ENCODE data around the gene NOS1AP.
"Not testable (repeated sequence)": the region's sequence is repeated elsewhere in the genome, so short reads cannot be mapped to it uniquely, and the experiment has no call there.

The NOS1AP gene

DNA sequence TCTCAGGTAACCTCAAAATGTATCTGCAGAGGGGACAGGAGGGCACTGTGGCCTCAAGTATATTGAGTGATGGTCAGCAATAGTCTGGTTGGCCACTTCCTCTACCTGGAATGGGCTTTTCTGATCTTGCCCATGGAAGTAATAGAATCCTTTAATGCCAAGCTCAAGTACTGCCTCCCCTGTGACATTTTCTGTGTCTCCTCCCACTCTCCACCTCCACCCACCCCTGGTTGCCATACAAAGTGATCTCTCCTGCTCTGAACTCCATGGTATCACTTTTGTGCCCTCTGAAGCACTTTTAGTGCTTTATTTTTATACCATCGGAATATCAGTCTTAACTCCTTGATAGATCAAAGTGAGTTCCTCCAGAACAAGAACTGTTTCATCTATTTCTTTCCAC, 9.2 kb upstream of the NOS1AP start:
- no peak for DNase-seq

GRCh38 chr1:162062542-162063015, 6.9 kb upstream of the NOS1AP start:
- peak; percentile 42 for DNase-seq

GRCh38 chr1:162065016-162065415, 4.5 kb upstream of the NOS1AP start:
- DNase-seq = no peak

GRCh38 chr1:162066836-162067235, 2.7 kb upstream of the NOS1AP start:
- DNase-seq = not testable (repeated sequence)

GRCh38 chr1:162067466-162067865, 2.0 kb upstream of the NOS1AP start:
- no peak for DNase-seq

- no peak for DNase-seq
Measured at GRCh38 chr1:162068301-162068700, 1.2 kb upstream of the NOS1AP start.

DNA sequence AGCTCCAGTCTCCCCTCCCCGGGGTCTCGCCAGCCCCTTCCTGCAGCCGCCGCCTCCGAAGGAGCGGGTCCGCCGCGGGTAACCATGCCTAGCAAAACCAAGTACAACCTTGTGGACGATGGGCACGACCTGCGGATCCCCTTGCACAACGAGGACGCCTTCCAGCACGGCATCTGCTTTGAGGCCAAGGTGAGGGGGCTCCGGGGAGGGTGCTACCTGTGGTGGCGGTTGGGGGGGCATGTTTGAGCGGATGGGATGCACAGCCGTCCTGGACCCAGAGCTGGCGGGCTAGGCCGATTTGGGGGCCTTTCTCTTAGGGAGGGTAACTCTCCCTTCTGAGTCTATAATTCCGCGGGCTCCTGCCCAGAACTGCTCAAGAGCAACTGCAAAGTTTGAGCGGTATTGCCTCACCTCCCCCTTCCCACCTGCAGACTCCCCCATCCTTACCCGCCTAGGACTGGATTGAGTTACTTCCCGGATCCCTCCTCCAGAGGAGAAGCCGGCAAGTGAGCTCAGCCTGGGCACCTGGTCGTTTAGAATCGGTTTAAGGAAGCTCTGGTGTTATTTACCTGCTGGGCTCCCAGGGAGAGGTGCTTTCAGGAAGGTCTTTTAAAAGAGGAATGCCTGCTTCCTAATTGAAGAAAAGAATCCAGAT, 730 bp downstream of the NOS1AP start:
- DNase-seq = peak; percentile 34

GRCh38 chr1:162070825-162071224, 1.3 kb downstream of the NOS1AP start:
- no peak for DNase-seq

DNA sequence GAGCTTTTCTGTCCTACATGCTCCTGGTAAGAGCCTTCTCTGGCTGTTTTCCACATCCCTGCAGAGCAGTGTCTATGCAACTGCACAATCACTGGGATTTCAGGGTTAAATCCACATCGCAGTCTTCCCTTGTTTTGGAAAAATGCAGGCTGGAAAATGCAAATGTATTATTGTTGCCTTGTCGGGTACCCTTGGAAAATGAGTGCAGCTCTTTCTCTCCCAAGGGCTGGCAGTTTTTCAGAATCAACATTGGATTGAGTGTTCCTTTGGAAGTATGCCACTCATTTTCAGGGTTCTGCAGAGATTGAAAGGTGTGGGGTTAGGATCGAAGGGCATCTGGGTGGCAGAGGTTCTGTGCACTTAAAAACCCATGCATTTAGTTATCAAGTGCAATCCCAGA, 3.2 kb downstream of the NOS1AP start:
- DNase-seq = no peak

GRCh38 chr1:162074276-162075005, 5.0 kb downstream of the NOS1AP start:
- no peak for DNase-seq

DNA sequence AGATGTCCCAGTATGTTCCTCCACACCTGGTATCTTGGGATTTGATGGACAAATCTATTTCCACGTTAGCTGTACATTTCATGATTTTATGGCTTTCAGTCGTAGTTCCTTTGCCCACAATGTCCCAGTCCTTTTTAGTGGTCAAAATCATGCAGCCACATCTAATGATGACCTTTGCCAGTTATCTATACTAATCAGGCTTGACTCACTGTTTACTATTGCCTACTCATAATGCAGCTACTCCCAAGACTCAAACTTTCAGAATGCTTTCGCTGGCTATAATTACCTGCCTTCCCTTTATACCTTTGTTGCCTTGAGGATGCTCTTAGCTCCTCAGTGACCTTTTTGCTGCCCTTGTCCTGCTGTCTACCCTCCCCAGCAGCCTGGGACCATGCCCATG, 6.4 kb downstream of the NOS1AP start:
- no peak for DNase-seq

- DNase-seq = no peak
Measured at GRCh38 chr1:162077648-162078299, 8.3 kb downstream of the NOS1AP start.

- DNase-seq = no peak
Measured at GRCh38 chr1:162079030-162079429, 9.5 kb downstream of the NOS1AP start.

DNA sequence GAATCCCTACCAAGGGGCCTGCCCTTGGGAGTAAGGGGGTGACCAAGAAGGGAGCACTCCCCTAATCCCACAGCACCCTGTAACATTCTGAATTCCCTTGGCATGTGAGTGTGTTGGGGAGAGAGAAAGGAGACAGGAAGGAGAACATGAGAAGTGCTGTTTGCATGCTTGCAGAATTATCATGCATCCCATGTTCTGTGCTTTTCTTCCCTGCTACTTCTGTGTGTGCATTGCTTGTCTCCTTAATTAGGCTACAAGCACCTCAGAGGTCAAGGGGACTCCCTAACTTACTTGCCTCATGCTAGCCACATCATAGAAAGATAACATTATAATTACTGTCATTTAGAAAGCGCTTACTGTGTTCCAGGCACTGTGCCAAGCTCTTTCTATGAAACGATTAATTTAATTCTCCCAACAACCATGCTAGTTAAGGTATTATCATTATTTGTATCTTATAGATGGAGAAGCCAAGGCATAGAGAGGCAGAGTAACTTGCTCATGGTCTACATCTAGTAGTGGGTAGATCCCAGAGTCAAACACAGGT, 11.1 kb downstream of the NOS1AP start:
- no peak for DNase-seq

DNA sequence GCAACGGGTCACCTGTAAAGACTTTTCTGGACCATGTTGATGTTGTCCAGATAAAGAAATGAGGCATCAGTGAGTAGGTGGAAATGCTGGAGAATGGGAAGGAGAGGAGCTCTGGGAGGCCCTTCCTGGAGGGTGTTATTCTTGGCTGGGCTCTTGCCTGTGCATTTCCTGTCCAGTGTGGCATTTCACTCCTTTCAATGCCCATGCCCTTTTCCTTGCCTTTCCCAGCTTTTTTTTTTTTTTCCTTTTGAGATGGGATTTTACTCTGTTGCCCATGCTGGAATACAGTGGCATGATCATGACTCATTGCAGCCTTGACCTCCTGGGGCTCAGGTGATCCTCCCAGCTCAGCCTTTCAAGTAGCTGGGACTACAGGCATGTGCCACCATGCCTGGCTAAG, 11.8 kb downstream of the NOS1AP start:
- no peak for DNase-seq

DNA sequence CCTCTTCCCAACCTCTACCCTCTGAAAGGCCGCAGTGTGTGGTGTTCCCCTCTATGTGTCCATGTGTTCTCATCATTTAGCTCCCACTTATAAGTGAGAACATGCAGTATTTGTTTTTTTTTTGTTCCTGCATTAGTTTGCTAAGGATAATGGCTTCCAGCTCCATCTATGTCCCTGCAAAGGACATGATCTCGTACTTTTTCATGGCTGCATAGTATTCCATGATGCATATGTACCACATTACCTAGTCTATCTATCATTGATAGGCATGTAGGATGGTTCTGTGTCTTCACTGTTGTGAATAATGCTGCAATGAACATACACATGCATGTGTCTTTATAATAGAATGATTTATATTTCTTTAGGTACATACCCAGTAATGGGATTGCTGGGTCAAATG, 12.6 kb downstream of the NOS1AP start:
- DNase-seq = not testable (repeated sequence)

GRCh38 chr1:162083273-162083672, 13.8 kb downstream of the NOS1AP start:
- DNase-seq = no peak

DNA sequence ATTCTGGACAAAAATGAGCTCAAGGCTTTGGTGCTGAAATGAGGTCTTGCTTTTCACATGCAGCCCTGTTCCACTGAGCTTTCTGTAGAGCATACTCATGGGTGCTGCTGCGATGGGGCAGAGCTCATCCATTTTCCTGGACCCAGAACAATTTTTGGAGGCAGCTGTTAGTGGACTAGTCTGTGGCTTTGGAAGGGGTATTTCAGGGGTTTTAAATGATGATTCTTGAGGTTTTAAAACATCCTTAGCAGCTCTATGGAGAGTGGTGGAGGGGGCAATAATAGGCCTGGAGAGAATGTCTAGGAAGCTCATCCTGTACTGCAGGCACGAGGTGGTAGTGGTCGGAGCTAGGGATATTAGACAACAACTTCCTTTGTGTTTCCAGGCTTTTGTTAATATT, 16.5 kb downstream of the NOS1AP start:
- DNase-seq = no peak

DNA sequence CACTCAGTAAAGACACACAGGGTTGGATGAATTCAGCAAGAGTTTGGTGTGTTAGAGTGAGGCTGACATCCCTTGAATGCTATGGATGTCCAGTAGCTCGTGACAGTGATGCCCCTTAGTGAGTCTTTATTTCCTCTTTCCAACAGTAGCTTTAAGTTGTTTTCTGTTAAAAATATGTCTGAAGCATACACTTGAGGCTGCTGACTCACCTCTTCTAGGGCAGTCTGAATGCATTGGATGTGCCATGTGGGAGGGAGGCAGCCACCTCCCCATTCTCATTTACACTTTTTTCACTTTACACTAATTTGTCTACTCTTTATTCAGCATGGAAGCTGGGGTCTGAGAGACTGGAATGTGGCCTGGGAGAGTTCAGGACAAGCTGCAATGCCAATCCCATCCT, 17.6 kb downstream of the NOS1AP start:
- no peak for DNase-seq

- DNase-seq = no peak
Measured at GRCh38 chr1:162087574-162087973, 18.1 kb downstream of the NOS1AP start.

- no peak for DNase-seq
Measured at GRCh38 chr1:162088281-162088969, 18.9 kb downstream of the NOS1AP start.

- DNase-seq = no peak
Measured at GRCh38 chr1:162089748-162090147, 20.3 kb downstream of the NOS1AP start.

DNA sequence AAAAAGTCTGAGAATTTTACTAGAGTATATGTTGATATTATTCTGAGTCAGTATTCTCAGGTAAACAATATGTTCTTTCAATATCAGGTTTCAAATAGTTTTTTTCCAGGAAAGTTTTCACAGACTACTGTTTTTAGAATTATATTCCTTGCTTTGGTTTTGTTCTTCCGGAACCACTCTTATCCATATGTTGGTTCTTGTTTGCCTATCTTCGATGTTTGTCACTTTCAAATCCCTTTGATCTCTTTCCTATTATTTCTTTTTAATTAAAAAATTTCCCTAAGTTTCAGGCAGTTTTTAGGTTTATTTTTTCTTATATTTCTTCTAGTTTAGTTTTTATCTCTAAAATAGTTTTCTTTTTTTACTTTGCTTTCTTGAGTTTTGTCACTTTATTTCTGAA, 20.9 kb downstream of the NOS1AP start:
- no peak for DNase-seq

All from right hindlimb (tissue), 1 donor.